ENCODE measurements around the gene GNAI2.

GRCh38 chr3:50194903-50195500 is 41.0 kb upstream of the GNAI2 start:
- TF ChIP-seq CTCF (conservative IDR thresholded peaks at IDR 0.05 in 1 of 2, IDR thresholded peaks at IDR 0.05 in 1 of 2; ENCODE audit: extremely low read depth in 1 of 2, insufficient read depth in 1 of 2, low read depth in 1 of 2, low read length in 2 of 2) (no peak), EZH2 (IDR thresholded peaks at IDR 0.05; ENCODE audit: borderline replicate concordance, low read length) (no peak)

All from mammary epithelial cell (primary cell).